HG02884 (cell line): ENCODE measurements around the gene ASXL1.
"Not testable (repeated sequence)": the region's sequence is repeated elsewhere in the genome, so short reads cannot be mapped to it uniquely, and the experiment has no call there.

Experiments used
- ATAC-seq: cut with Tn5 transposase; IDR thresholded peaks from one replicate; pipeline ENCODE4 v1.9.1; 2021; ENCODE audit warnings: mild to moderate bottlenecking, moderate library complexity; ENCODE audit not compliant: unreplicated experiment

ASXL1 gene

GRCh38 chr20:32397567-32398084 is 39.5 kb downstream of the ASXL1 start:
- ATAC-seq, result no peak

- no peak for ATAC-seq
These were observed 42.3 kb downstream of the ASXL1 start for GRCh38 chr20:32400476-32400875.

GRCh38 chr20:32404017-32404416 is 45.9 kb downstream of the ASXL1 start:
- no peak for ATAC-seq

- ATAC-seq, result no peak
These were observed 48.6 kb downstream of the ASXL1 start for GRCh38 chr20:32406701-32407100.

- not testable (repeated sequence) for ATAC-seq
These were observed 49.1 kb downstream of the ASXL1 start for GRCh38 chr20:32407131-32407750.

GRCh38 chr20:32411955-32412706 is 54.0 kb downstream of the ASXL1 start:
- ATAC-seq, result no peak

- ATAC-seq, result no peak
These were observed 57.4 kb downstream of the ASXL1 start for GRCh38 chr20:32415494-32415893.

GRCh38 chr20:32416206-32416605 is 58.1 kb downstream of the ASXL1 start:
- no peak for ATAC-seq

GRCh38 chr20:32418376-32418775 is 60.2 kb downstream of the ASXL1 start:
- ATAC-seq, result no peak

- ATAC-seq, result no peak
These were observed 63.2 kb downstream of the ASXL1 start for GRCh38 chr20:32421290-32421689.

GRCh38 chr20:32427996-32428395 is 69.9 kb downstream of the ASXL1 start:
- ATAC-seq, result no peak

- no peak for ATAC-seq
These were observed 71.2 kb downstream of the ASXL1 start for GRCh38 chr20:32429343-32429742.

- no peak for ATAC-seq
These were observed 71.7 kb downstream of the ASXL1 start for GRCh38 chr20:32429745-32430360.

- no peak for ATAC-seq
These were observed 73.3 kb downstream of the ASXL1 start for GRCh38 chr20:32431457-32431856.

- ATAC-seq, result no peak
These were observed 74.1 kb downstream of the ASXL1 start for GRCh38 chr20:32432277-32432676.

GRCh38 chr20:32433311-32434021 is 75.3 kb downstream of the ASXL1 start:
- ATAC-seq, result no peak

GRCh38 chr20:32434434-32434833 is 76.3 kb downstream of the ASXL1 start:
- ATAC-seq, result no peak

- ATAC-seq, result no peak
These were observed 77.4 kb downstream of the ASXL1 start for GRCh38 chr20:32435449-32436107.

- ATAC-seq, result no peak
These were observed 78.2 kb downstream of the ASXL1 start for GRCh38 chr20:32436142-32436861.

- ATAC-seq, result no peak
These were observed 78.8 kb downstream of the ASXL1 start for GRCh38 chr20:32436968-32437367.
